ENCODE results near the gene NRXN2. TPM values are rescaled to one million over a fixed set of nuclear protein-coding genes. Genes with fewer than 3 reads are reported as not detected.
A peak's percentile ranks its signal among the peaks of the same experiment; 100 is the strongest.

The NRXN2 gene
- total and polyA plus RNA-seq, 2 of the 13 experiments (the other 11 are each of a cell fraction or from before 2014, with no cell fraction given) = not detected

- TF ChIP-seq CREB3 (CRISPR knock-in tag; IDR thresholded peaks at IDR 0.05) = no peak
Observed at GRCh38 chr11:64684357-64684756, 38.6 kb downstream of the NRXN2 start (continued).

- Histone ChIP-seq H3K9ac (ENCODE audit: insufficient read depth, low read depth, low read length) (no peak overlapping the region), H3K36me3 (replicated peaks in 1 of 2; ENCODE audit: control insufficient read depth in 1 of 2, insufficient read depth in 2 of 2, low read length in 2 of 2) (no peaks in the 10 kb centered on the region), H3K4me3 (replicated peaks in 1 of 3; ENCODE audit: insufficient read depth in 1 of 3, low read depth in 2 of 3, low read length in 3 of 3) (no peak overlapping the region), H3K4me1 (ENCODE audit: insufficient read depth, low read length) (no peaks in the 10 kb centered on the region), H4K20me1 (ENCODE audit: insufficient read depth, low read length) (no peaks in the 10 kb centered on the region), H3K4me2 (ENCODE audit: low read depth, low read length) (no peak overlapping the region), H3K27ac (ENCODE audit: extremely low read length, insufficient read depth, low read length) (no peak overlapping the region), H3K79me2 (ENCODE audit: insufficient read depth, low read length) (no peaks in the 10 kb centered on the region), H2AFZ (ENCODE audit: low read length) (no peak overlapping the region), H3K9me3 (ENCODE audit: low read length) (no peaks in the 10 kb centered on the region), H3K27me3 (ENCODE audit: control insufficient read depth in 1 of 2, insufficient read depth in 2 of 2, low read length in 2 of 2) (peaks cover 12 to 68% of the 10 kb centered on the region in 2 experiments)
- no TSS peak for BruUV-seq (replicated peaks)
- DNase-seq (ENCODE audit: low spot score) (no peak), FAIRE-seq (no peak), ATAC-seq (no peak)
- ChIA-PET CTCF (ENCODE audit: low intra/inter-chr PET ratio, low total read pairs) (no interaction called here), POLR2A (no interaction called here)
- WGBS (ENCODE audit: low lambda C conversion rate) = 0% methylated on average over 4 of the region's 4 CpGs
- intact Hi-C loops (cut with micrococcal nuclease; ENCODE audit: unreplicated experiment) (no loop called here), in situ Hi-C loops (cut with HindIII; ENCODE audit: extremely low pct_ligation_motif_present, low pct_unique_long_range_greater_than_20kb) (no loop called here)
- no peak for TF ChIP-seq ZNF10 (CRISPR knock-in tag; IDR thresholded peaks at IDR 0.05; ENCODE audit: borderline replicate concordance, low read depth)
- no peak for TF ChIP-seq MYPOP (CRISPR knock-in tag; IDR thresholded peaks at IDR 0.05)
- peak; percentile 60; the same call in 1 of the 2 replicates for TF ChIP-seq HHEX (CRISPR knock-in tag; IDR thresholded peaks at IDR 0.05)
- TF ChIP-seq CBX1 (IDR thresholded peaks at IDR 0.05; ENCODE audit: low read depth) = no peak
- no peak for TF ChIP-seq ZNF609 (CRISPR knock-in tag; IDR thresholded peaks at IDR 0.05; ENCODE audit: borderline replicate concordance)
- TF ChIP-seq ZNF704 (CRISPR knock-in tag; IDR thresholded peaks at IDR 0.05; ENCODE audit: borderline replicate concordance) = no peak
- no peak for TF ChIP-seq TAF1 (CRISPR knock-in tag; IDR thresholded peaks at IDR 0.05)
- no peak for TF ChIP-seq ZNF484 (CRISPR knock-in tag; IDR thresholded peaks at IDR 0.05; ENCODE audit: borderline replicate concordance, low read depth)
- TF ChIP-seq NFYB (CRISPR knock-in tag; IDR thresholded peaks at IDR 0.05) = no peak
- TF ChIP-seq REST (IDR thresholded peaks at IDR 0.05; ENCODE audit: borderline replicate concordance in 1 of 2, low read depth in 1 of 2, low read length in 2 of 2) = no peak
Observed at GRCh38 chr11:64681171-64681570, 41.8 kb downstream of the NRXN2 start.
